ENCODE measurements around the gene FTH1.
A peak's percentile ranks its signal among the peaks of the same experiment; 100 is the strongest.

Gene FTH1

GRCh38 chr11:61963282-61964057, 4.0 kb downstream of the FTH1 start:
- peak; percentile 71 to 76 for DNase-seq

GRCh38 chr11:61963016-61963281, 4.5 kb downstream of the FTH1 start:
- peak in 1 of 2 experiments; percentile 71 for DNase-seq

More at GRCh38 chr11:61963282-61964057, 4.0 kb downstream of the FTH1 start:
- TF ChIP-seq GATA1 (IDR thresholded peaks at IDR 0.05; ENCODE audit: low read depth, low read length) (no peak), POLR2A (IDR thresholded peaks at IDR 0.05; ENCODE audit: low read length) (peak; percentile 89)

GRCh38 chr11:61962213-61963015, 5.0 kb downstream of the FTH1 start:
- DNase-seq, result no peak
- TF ChIP-seq GATA1 (IDR thresholded peaks at IDR 0.05; ENCODE audit: low read depth, low read length) (no peak), POLR2A (IDR thresholded peaks at IDR 0.05; ENCODE audit: low read length) (no peak)

More at GRCh38 chr11:61963016-61963281, 4.5 kb downstream of the FTH1 start:
- no peak for TF ChIP-seq POLR2A (IDR thresholded peaks at IDR 0.05; ENCODE audit: low read length)
- TF ChIP-seq GATA1 (IDR thresholded peaks at IDR 0.05; ENCODE audit: low read depth, low read length), result no peak

- TF ChIP-seq POLR2A (IDR thresholded peaks at IDR 0.05; ENCODE audit: low read length), result no peak
- TF ChIP-seq GATA1 (IDR thresholded peaks at IDR 0.05; ENCODE audit: low read depth, low read length), result no peak
- no peak for DNase-seq
Observed at GRCh38 chr11:61961570-61962212, 5.7 kb downstream of the FTH1 start.

GRCh38 chr11:61960532-61960931, 6.9 kb downstream of the FTH1 start:
- no peak for DNase-seq
- no peak for TF ChIP-seq GATA1 (IDR thresholded peaks at IDR 0.05; ENCODE audit: low read depth, low read length)
- no peak for TF ChIP-seq POLR2A (IDR thresholded peaks at IDR 0.05; ENCODE audit: low read length)

DNA sequence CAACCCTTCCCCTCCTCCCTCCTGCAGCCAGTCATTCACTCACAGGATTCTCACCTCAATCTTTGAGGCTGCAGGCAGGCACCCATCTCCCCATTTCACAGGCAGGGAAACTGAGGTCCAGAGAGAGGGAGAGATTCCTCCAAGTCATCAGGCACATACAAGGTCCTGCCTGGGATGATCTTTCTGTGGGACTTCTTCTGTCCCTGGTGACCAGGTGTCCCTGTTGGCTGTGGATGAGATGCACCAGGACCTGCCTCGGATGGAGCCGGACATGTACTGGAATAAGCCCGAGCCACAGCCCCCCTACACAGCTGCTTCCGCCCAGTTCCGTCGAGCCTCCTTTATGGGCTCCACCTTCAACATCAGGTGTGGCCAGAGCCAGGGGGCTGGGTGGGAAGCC, 7.8 kb downstream of the FTH1 start:
- TF ChIP-seq POLR2A (IDR thresholded peaks at IDR 0.05; ENCODE audit: low read length), result no peak
- TF ChIP-seq GATA1 (IDR thresholded peaks at IDR 0.05; ENCODE audit: low read depth, low read length), result no peak
- DNase-seq, result no peak

DNA sequence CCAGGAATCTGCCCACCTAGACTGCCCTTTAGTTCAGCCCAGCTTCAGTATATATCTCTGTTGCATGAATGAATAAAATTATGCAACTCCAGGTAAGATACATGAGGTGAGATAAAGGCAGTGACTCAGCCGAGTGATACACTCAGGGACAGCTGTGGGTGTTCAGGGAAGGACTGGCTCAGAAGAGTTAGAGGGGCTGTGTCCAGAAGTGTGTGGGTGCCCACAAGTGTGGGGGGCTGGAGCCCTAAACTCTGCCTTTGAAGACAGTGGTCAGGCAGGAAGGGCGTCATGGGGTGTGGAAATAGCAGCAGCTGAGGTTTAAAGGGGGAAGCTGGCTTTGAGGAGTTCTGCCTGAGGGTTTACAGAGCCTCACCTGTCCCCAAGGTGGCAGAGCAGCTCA, 8.3 kb downstream of the FTH1 start:
- TF ChIP-seq POLR2A (IDR thresholded peaks at IDR 0.05; ENCODE audit: low read length) (no peak), GATA1 (IDR thresholded peaks at IDR 0.05; ENCODE audit: low read depth, low read length) (no peak)
- DNase-seq, result peak in 1 of 2 experiments; percentile 70

GRCh38 chr11:61958590-61958989, 8.8 kb downstream of the FTH1 start:
- TF ChIP-seq POLR2A (IDR thresholded peaks at IDR 0.05; ENCODE audit: low read length) (no peak), GATA1 (IDR thresholded peaks at IDR 0.05; ENCODE audit: low read depth, low read length) (no peak)
- DNase-seq, result no peak

GRCh38 chr11:61957021-61957770, 10.2 kb downstream of the FTH1 start:
- no peak for DNase-seq
- TF ChIP-seq GATA1 (IDR thresholded peaks at IDR 0.05; ENCODE audit: low read depth, low read length) (no peak), POLR2A (IDR thresholded peaks at IDR 0.05; ENCODE audit: low read length) (no peak)

DNA sequence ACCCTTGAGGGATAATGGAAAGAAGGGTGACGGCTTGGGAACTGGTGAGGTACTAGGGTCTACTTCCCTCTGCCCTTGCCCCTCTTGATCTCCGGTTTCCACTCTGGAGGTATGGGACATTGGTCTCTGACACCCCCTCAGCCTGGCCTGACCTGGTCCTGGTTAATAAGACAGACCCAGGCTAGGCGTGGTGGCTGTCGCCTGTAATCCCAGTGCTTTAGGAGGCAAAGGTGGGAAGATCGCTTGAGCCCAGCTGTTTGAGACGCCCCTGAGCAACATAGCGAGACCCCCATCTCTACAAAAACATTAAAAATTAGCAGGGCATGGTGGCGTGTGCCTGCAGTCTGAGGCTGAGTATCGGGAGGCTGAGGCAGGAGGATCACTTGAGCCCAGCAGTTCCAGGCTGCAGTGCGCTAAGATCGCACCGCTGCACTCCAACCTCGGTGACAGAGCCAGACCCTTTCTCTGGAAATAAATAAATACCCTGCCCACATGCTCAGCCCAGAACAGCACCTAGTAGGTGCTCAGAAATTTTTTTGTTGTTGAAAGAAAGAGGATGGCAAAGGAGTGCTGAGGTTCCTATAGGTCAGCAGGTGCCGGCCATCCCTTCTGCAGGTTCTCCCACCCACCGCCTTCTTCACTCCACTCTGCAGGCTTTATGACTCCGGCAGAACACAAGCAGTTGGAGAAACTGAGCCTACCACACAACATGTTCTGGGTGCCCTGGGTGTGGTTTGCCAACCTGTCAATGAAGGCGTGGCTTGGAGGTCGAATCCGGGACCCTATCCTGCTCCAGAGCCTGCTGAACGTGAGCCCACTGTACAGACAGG, 11.0 kb downstream of the FTH1 start:
- TF ChIP-seq GATA1 (IDR thresholded peaks at IDR 0.05; ENCODE audit: low read depth, low read length), result no peak
- TF ChIP-seq POLR2A (IDR thresholded peaks at IDR 0.05; ENCODE audit: low read length), result no peak
- DNase-seq, result no peak

DNA sequence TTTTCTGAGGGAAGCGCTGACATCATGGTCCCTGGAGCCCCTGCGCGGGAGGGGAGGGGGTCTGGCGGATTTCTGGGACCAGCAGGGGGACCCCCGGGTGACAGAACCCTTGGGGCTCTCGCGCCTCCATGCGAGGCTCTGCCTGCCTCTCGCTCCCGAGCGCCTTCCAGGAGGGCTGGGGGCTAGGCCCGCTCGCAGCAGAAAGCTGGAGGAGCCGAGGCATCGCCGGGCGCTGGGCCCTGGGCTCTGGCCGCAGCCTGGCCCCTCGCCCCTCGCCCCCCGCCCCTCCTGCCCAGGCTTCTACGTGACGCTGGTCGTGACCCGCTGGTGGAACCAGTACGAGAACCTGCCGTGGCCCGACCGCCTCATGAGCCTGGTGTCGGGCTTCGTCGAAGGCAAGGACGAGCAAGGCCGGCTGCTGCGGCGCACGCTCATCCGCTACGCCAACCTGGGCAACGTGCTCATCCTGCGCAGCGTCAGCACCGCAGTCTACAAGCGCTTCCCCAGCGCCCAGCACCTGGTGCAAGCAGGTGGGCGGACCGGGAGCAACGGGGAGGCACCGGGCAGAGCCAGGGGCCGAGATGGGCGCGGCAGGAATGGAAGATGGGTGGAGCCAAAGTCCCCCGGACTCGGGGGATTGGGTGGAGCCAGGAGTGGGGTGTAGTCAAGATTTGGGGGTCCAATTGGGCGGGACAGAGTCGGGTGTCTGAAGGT, 11.9 kb downstream of the FTH1 start:
- DNase-seq, result peak; percentile 43 to 63
- TF ChIP-seq GATA1 (IDR thresholded peaks at IDR 0.05; ENCODE audit: low read depth, low read length), result no peak
- no peak for TF ChIP-seq POLR2A (IDR thresholded peaks at IDR 0.05; ENCODE audit: low read length)

DNA sequence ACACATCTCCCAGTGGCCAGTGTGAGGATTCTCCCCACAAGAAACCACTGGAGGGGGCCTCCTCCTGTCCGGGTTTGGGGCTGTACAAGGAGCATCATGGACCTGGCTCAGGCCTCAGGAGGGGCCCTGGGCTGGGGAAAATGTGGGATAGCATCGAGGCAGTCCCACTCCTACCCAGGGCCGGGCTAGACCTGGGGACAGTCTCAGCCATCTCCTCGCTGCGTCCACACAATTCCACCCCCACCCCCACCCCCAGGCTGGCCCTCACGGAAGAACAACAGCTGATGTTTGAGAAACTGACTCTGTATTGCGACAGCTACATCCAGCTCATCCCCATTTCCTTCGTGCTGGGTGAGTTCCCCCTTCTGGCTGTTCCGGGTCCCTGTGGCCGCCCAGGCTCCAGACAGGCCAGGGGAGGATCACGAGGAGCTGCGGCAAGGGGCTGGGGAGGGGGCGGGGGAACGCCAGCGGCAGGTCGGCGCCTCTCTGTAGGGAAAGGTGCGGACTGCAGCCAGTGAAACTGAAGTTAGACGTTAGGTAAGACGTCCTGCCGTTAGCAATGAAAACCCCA, 12.5 kb downstream of the FTH1 start:
- TF ChIP-seq GATA1 (IDR thresholded peaks at IDR 0.05; ENCODE audit: low read depth, low read length) (no peak), POLR2A (IDR thresholded peaks at IDR 0.05; ENCODE audit: low read length) (no peak)
- DNase-seq, result peak in 1 of 2 experiments; percentile 60
